GM12874 (cell line): ENCODE results near the gene GCLM.

ENCODE experiments used
- TF ChIP-seq, protein P1 (sequence below): IDR thresholded peaks from 2 replicates; pipeline ENCODE4 v1.5.1; 2011; ENCODE audit warnings: low read depth, mild to moderate bottlenecking, control low read depth, low read length, moderate library complexity; ENCODE audit not compliant: insufficient read depth

Gene GCLM

DNA sequence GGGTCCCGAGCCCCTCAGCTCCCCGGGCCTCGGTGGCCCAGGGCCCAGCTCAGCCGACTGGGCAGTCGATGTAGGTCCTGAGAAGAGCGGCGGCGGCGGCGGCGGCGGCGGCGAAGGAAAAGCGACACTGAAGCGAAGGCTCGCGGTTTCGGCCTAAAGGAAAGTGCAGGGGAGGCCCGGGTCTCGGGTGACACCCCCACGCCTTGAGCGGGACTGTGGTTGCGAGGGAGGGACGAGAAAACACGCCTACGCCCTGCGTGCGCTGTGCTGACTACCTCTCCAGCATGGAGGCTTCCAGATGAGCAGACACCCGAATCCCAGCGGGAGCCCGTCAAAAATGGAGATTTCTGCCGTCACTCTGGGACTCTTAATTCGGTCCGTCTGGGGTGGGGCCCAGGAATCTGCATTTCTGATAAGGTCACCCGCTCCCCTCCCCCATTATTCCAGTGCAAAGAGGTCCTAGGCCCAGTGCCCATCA lies 61.4 kb downstream of the GCLM start:
- TF ChIP-seq, protein P1, sequence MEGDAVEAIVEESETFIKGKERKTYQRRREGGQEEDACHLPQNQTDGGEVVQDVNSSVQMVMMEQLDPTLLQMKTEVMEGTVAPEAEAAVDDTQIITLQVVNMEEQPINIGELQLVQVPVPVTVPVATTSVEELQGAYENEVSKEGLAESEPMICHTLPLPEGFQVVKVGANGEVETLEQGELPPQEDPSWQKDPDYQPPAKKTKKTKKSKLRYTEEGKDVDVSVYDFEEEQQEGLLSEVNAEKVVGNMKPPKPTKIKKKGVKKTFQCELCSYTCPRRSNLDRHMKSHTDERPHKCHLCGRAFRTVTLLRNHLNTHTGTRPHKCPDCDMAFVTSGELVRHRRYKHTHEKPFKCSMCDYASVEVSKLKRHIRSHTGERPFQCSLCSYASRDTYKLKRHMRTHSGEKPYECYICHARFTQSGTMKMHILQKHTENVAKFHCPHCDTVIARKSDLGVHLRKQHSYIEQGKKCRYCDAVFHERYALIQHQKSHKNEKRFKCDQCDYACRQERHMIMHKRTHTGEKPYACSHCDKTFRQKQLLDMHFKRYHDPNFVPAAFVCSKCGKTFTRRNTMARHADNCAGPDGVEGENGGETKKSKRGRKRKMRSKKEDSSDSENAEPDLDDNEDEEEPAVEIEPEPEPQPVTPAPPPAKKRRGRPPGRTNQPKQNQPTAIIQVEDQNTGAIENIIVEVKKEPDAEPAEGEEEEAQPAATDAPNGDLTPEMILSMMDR = no peak

DNA sequence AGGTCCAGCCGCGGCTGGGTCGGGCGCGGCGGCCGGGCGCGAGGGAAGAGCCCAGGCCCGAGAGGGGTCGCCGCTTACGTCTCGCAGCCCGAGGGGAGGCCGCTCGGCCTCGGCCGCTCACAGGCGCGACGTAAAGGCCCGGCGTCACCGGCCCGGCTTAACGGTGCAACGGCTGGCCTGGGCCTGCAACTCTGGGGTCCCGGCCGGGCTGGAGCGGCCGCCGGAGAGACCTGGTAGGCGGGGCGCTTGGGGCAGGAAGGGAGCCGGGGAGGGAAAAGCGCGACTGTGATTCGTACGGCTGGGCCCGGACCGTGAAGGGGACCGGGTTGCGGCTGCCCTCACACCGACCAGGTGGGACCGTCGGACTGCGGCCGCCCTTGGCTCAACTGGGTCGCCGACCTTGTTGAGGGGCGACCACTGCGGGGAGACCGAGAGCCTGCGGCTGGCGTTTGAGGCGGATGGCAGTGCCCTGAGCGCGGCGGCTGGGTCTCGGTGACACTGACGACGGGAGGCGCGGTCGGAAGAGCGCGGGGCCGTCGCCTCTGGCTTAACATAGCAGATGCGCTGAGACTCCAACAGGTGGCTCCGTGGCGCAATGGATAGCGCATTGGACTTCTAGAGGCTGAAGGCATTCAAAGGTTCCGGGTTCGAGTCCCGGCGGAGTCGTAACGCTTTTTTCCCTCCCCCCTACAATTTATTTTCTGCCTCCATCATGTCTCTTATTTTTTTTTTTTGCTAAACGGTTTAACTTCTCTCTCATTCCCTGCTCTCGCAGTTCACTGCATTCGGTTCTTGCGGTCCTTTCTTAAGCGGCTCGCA lies 62.0 kb downstream of the GCLM start:
- TF ChIP-seq, protein P1 = peak; percentile 28; the same call in 1 of the 2 replicates

DNA sequence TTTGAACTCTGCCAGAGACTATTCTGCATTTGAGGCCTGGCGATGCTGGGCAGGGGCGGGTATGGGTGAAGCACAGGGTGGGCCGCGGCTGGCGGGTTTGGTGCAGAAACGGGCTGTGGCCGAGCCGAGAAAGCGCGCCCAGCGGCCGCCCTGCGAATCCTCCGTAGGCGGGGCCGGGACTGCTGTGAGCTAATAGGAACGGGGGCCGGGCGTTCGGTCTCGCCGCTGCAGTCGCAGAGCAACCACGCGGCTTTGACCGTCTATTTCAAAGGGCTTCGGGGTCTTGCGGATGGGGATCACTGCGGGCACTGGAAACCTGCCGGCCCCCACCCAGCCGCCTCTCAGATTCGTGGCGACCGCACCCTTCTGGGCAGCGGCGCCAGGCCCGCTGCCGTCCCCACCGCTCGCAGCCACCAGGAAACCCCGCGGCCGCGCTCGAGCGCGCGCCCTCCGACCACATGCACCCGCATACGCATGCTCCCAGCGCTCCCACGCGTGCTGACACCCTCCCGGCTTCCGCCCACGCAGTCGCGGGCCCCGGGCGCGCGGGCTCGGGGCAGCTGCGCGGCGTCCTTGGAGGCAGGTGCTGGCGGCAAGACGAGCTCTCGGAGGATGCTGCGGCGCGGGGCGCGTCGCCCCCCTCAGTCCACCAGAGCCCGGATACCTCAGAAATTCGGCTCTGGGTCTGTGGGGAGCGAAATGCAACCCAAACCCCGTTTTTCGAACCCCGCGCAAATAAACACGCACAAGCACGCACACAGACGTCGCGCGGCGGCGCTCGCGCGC lies 62.8 kb downstream of the GCLM start:
- TF ChIP-seq, protein P1 = peak; percentile 43

DNA sequence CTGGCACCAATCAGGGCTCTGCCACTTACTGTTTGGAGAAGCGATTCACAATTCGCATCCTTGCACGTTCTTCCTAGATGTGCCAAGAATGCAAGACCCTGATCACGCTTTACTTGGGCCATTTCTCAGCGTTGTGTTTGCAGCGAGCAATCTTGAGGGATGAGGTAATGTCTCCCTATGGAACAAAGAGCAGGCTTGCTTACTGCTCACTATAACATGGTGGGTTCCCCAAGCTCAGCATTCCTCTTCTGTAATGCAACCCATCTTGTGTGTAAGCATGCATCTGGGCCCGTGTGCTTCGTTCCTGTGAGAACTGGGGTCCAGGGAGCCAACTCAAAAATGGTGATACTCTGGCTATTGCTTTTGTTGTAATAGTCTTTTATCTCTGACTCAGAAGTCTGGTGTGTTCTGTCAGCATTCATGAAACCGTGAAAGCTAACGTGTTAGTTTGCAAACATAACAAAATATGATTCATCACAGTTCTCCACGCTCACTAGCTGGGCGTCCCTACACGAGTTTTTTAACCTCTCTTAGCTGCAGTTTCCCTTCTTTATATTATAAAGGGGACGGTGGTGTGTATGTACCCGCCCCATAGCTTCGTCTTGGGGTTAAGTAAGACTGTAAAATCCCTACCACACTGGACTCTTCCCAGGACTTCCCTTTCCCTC lies 63.6 kb downstream of the GCLM start:
- TF ChIP-seq, protein P1 = no peak

DNA sequence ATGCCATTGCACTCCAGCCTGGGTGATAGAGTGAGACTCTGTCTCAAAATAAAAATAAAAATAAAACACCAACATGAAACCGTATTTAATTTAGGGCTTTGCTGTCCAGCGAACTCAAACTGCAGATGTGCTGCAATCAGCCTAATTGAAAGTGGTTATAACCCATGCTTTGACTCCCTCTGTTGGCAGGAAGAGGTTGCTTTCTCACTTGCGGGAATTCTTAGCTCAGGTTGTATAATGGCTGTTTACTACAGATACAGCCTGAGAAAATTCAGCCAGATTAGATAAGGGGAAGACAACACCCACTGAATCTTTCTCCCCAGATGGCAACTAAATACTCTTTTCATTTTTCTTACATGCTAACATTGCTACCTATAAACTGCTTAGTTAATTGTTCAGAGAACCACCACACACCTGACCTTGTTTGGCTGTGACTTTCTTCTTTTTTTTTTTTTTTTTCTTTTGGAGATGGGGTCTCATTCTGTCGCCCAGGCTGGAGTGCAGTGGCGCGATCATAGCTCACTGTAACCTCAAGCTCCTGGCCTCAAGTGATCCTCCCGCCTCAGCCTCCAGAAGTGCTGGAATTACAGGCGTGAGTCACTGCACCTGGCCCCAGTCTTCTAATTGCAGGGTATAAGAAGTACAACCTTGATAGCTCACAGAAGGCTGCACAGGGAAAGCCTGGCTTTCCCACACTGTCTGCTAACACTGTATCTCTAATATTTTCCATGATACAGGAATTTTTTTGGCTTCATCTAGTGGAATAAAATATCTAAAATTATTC lies 64.8 kb downstream of the GCLM start:
- TF ChIP-seq, protein P1 = peak; percentile 61

DNA sequence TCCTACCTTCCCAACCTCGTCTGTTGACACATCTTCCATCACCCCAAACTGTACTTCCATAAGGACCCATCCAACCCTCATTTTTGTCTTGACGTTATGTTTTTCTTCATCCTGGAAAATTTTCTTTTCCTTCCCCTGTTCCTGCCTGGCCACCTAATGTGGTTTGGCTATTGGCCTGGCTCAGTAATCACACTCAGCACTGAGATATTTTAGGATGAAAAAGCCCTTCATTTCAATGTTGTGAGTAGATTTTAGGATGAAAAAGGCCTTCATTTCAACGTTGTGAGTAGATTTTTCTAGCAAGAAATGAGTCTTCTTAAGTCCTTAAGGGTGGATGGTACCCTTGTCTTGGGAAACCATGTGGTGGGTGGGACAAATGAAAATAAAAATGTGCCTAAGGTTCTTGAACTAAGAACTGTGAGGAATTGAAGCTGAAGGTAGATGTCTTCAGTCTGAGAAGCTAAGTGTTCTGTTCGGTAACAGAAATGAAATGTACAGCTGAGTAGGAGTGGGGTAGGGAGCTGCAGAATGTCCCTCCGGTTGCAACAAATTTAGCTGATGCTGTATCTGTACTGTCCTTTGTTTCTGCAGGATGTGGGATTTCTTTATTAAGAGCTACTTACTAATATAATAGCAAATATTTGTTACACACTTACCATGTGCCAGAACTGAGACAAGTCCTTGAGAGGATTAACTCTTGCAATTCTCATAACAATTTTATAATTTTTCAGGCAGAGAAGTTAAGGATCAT lies 66.3 kb downstream of the GCLM start:
- TF ChIP-seq, protein P1 = no peak
